Muscle of arm (tissue), 12 donors: ENCODE data around the gene ALG12. TPM values are rescaled to one million over a fixed set of nuclear protein-coding genes. Genes with fewer than 3 reads are reported as not detected.
"Not testable (repeated sequence)": the region's sequence is repeated elsewhere in the genome, so short reads cannot be mapped to it uniquely, and the experiment has no call there.

Source experiments
- DNase-seq: peaks from one replicate; pipeline ENCODE4 v3.0.0-alpha.2; 2013
- polyA plus RNA-seq, 12 donors: library from polyadenylated mRNA; unstranded; fragments of 120-200 nt; gene quantifications; one replicate each; pipeline ENCODE4 v1.2.1, GENCODE V29; 2013; ENCODE audit not compliant: insufficient read length in 12 of 12

ALG12 gene
- polyA plus RNA-seq, 12 donors, result 6.3 to 17.2 (median 12.1) TPM; not detected in 1

- DNase-seq, result no peak
These were observed 49.0 kb downstream of the ALG12 start for GRCh38 chr22:49869086-49869830.

GRCh38 chr22:49867303-49868265, 50.7 kb downstream of the ALG12 start:
- DNase-seq, result no peak

GRCh38 chr22:49866646-49867045, 51.6 kb downstream of the ALG12 start:
- DNase-seq, result no peak

GRCh38 chr22:49866134-49866533, 52.1 kb downstream of the ALG12 start:
- DNase-seq, result no peak

- DNase-seq, result no peak
These were observed 53.1 kb downstream of the ALG12 start for GRCh38 chr22:49865156-49865555.

GRCh38 chr22:49863931-49864330, 54.3 kb downstream of the ALG12 start:
- no peak for DNase-seq

GRCh38 chr22:49862496-49862776, 55.8 kb downstream of the ALG12 start:
- DNase-seq, result no peak

GRCh38 chr22:49861642-49862495, 56.4 kb downstream of the ALG12 start:
- DNase-seq, result no peak

GRCh38 chr22:49858827-49859226, 59.4 kb downstream of the ALG12 start:
- no peak for DNase-seq

- DNase-seq, result no peak
These were observed 61.2 kb downstream of the ALG12 start for GRCh38 chr22:49856766-49857618.

- DNase-seq, result no peak
These were observed 61.9 kb downstream of the ALG12 start for GRCh38 chr22:49856343-49856742.

GRCh38 chr22:49855251-49855911, 62.9 kb downstream of the ALG12 start:
- DNase-seq, result no peak

GRCh38 chr22:49853981-49854831, 64.0 kb downstream of the ALG12 start:
- peak; percentile 27 for DNase-seq

GRCh38 chr22:49852898-49853894, 65.0 kb downstream of the ALG12 start, which contains the start of gene ZBED4:
Gene ZBED4, plus strand, starts transcription at chr22:49853844. Its CDS starts 29,819 bp downstream, at chr22:49883663.
- peak; percentile 96 for DNase-seq

- DNase-seq, result not testable (repeated sequence)
These were observed 65.7 kb downstream of the ALG12 start for GRCh38 chr22:49852568-49852897.

GRCh38 chr22:49850959-49851802, 67.1 kb downstream of the ALG12 start:
- no peak for DNase-seq
